Liver (tissue), 3 donors: ENCODE results near the gene CUBN.

Source experiments
- CTCF ChIP-seq: fragments of 150-350 bp; IDR thresholded peaks from 2 replicates; pipeline ENCODE4 v1.5.1; 2017; ENCODE audit warnings: improper control_type of control experiment, low read depth, low read length; ENCODE audit not compliant: missing input control
- GABPA ChIP-seq, 2 donors: IDR thresholded peaks in 1 of 2; conservative IDR thresholded peaks in 1 of 2; 2 replicates each; pipeline ENCODE4 v1.6.1; 2016; ENCODE audit warnings: antibody characterized with exemption in 2 of 2, mild to moderate bottlenecking in 1 of 2, moderate library complexity in 1 of 2
- JUND ChIP-seq, 2 donors: IDR thresholded peaks; 2 replicates each; pipeline ENCODE4 v1.6.1; 2016; ENCODE audit warnings: antibody characterized with exemption in 2 of 2
- MAX ChIP-seq: IDR thresholded peaks from 2 replicates; pipeline ENCODE4 v1.6.1; 2016; ENCODE audit warnings: antibody characterized with exemption
- RAD21 ChIP-seq, 2 donors: IDR thresholded peaks; 2 replicates each; pipeline ENCODE4 v1.6.1; 2016; ENCODE audit warnings: antibody characterized with exemption in 2 of 2, mild to moderate bottlenecking in 2 of 2
- REST ChIP-seq: IDR thresholded peaks from 2 replicates; pipeline ENCODE4 v1.6.1; 2016; ENCODE audit warnings: antibody characterized with exemption, mild to moderate bottlenecking
- TAF1 ChIP-seq: conservative IDR thresholded peaks from 2 replicates; pipeline ENCODE4 v1.6.1; 2016; ENCODE audit warnings: antibody characterized with exemption, mild to moderate bottlenecking
- YY1 ChIP-seq: IDR thresholded peaks from 2 replicates; pipeline ENCODE4 v1.6.1; 2016; ENCODE audit warnings: antibody characterized with exemption, mild to moderate bottlenecking
- donor health status: healthy.
- donor health status: healthy.

GRCh38 chr10:17009212-17009700, 120.4 kb downstream of the CUBN start:
- TF ChIP-seq CTCF: no peak
- TF ChIP-seq RAD21 (IDR thresholded peaks at IDR 0.05): peak in 1 of 2 donors; percentile 29
- TF ChIP-seq GABPA (IDR thresholded peaks at IDR 0.05 in 1 of 2, conservative IDR thresholded peaks at IDR 0.05 in 1 of 2): no peak
- no peak for TF ChIP-seq MAX
- no peak for TF ChIP-seq TAF1
- TF ChIP-seq YY1: no peak
- no peak for TF ChIP-seq REST
- no peak for TF ChIP-seq JUND (IDR thresholded peaks at IDR 0.05)
